ENCODE data around the gene DNM1.
A peak's percentile ranks its signal among the peaks of the same experiment; 100 is the strongest.
"Not testable (repeated sequence)": the region's sequence is repeated elsewhere in the genome, so short reads cannot be mapped to it uniquely, and the experiment has no call there.

DNM1 gene

GRCh38 chr9:128226412-128226801 is 23.2 kb downstream of the DNM1 start:
- DNase-seq: peak; percentile 13

- not testable (repeated sequence) for DNase-seq
Measured at GRCh38 chr9:128230897-128231296, 27.7 kb downstream of the DNM1 start.

GRCh38 chr9:128231638-128232527 is 28.7 kb downstream of the DNM1 start:
- no peak for DNase-seq

DNA sequence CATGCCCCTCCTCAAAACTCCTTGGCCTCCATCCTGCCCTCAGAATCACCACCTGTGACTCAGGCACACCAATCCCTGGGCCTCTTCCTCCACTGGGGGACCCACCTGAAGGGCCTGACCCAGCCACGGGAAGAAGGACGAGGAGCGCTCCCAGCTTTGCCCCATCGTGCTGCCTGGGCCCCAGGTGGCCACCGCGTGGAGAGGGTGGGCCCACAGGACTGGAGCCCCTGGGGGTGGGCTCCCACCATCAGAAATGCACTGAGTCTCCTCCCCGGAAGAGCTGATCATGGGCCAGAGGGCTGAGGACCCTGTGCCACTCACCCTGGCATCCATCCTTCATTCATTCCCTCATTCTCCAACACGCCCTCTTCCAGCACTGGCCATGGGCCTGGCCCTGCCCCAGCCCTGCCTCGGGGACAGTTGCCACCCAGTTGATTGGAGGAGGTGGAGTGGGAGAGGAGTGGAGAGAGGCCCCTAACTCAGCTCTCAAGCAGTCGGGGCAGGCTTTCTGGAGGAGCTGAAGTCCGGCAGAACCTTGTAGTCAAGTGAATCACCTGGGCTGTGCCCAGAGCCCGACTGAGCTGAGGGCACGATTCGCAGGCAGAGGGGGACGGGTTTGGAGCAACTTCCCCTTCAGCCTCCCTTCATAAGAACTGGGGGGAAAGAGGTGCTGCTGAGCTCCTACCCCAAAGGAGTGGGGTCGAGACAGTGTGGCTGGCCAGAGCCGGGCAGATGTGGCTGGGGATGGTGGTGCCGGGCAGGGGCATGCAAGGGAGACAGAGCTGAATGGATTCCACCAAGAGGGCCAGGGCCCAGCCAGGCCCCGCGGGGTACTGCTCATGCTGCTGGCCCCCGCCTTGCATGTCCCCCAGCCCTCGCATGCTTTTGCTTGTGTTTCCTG is 29.6 kb downstream of the DNM1 start:
- DNase-seq: no peak

GRCh38 chr9:128233817-128234406 is 30.7 kb downstream of the DNM1 start:
- DNase-seq: no peak

DNA sequence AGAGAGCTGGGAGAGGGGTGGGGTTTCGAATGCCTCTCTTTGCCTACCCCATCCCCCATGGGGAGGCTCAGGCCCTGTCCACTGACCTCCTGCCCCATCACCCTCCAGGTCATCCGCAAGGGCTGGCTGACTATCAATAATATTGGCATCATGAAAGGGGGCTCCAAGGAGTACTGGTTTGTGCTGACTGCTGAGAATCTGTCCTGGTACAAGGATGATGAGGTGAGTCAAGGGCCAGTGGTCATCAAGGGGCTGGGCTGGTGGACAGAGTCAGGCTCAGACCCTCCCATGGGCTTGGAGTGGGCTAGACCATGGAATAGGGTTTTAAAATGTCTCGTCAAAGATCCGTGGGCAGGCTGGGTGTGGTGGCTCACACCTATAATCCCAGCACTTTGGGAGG is 38.9 kb downstream of the DNM1 start:
- DNase-seq: no peak

DNA sequence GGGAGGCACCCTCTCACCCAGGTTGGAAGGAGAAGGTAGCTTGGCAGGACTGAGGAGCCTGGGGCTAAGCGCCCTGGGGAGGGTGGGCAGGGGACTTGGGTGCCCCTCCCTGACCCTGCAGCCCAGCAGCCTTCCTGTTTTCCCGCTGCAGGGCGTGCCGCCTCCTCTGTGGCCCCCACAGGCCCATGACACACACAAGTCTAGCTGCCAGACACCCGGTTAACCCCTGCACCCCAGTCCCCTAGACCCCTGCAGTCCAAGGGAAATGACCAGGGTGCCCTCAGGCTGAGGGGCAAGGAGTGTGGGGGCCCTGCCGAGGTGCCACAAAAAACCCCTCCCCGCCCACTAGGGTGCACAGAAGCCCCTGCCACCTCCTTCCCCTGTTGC is 39.6 kb downstream of the DNM1 start:
- DNase-seq: no peak

DNA sequence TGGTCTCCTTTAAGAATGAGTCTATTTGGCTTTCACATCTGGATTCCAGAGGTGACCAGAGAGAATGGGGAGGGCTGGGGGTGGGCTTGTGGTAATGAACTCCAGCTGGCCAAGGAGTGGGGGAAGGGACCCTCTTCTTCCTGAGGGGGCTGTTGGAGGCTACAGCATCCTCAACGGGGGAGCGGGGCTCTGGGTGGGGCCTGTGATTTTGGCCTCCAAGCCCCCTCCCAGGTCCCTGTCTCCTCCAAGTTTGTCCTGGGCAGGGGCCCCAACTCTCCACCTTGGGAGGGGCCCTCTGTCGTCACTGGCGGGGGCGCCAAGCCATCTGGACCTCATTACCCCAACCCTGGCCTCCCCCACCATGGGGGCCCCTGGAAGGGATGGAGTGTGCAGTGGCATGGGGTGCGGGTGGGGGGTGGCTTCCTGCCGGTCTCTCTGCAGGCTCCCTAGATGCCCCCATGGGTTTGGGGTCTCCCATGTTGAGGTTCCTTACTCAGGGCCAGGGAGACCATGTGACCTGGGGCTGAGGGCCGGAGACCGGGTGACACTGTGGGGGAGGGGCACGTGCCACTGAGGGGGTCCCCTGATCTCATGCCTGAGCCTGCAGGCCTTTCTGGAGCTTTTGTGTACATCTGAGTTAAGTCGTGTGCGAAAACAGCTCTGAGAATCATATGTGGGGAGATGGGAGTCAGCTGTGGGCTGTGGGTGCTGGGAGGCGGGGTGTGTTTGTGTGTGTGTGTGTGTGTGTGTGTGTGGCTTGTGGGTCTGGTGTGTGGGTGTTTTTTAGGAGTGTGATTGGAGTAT is 40.2 kb downstream of the DNM1 start:
- DNase-seq: no peak

- no peak for DNase-seq
Measured at GRCh38 chr9:128244091-128244836, 41.1 kb downstream of the DNM1 start.

DNA sequence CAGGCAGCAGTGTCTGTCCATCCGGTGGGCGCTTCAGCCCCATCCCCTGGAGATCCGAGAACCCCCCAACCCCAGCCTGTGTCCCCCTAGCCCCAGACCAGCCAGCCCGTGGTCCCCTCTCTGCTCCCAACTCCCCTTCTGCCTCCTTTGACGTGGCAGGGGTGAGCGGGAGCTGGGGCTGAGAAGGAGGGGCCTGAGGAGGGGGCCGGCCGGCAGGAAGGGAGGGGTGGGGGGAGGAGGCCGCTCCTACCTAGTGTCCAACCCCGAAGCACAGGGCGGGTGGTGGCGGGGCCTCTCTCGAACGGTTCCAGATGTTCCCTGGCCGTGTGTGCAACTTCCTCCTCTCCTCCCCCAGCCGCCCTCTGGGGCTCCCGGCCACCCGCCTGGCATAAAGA is 41.7 kb downstream of the DNM1 start:
- DNase-seq: peak; percentile 14

GRCh38 chr9:128245421-128246151 is 42.4 kb downstream of the DNM1 start:
- no peak for DNase-seq

- no peak for DNase-seq
Measured at GRCh38 chr9:128246471-128246870, 43.3 kb downstream of the DNM1 start.

GRCh38 chr9:128247226-128247803 is 44.1 kb downstream of the DNM1 start:
- no peak for DNase-seq

- no peak for DNase-seq
Measured at GRCh38 chr9:128249558-128249907, 46.4 kb downstream of the DNM1 start.

DNA sequence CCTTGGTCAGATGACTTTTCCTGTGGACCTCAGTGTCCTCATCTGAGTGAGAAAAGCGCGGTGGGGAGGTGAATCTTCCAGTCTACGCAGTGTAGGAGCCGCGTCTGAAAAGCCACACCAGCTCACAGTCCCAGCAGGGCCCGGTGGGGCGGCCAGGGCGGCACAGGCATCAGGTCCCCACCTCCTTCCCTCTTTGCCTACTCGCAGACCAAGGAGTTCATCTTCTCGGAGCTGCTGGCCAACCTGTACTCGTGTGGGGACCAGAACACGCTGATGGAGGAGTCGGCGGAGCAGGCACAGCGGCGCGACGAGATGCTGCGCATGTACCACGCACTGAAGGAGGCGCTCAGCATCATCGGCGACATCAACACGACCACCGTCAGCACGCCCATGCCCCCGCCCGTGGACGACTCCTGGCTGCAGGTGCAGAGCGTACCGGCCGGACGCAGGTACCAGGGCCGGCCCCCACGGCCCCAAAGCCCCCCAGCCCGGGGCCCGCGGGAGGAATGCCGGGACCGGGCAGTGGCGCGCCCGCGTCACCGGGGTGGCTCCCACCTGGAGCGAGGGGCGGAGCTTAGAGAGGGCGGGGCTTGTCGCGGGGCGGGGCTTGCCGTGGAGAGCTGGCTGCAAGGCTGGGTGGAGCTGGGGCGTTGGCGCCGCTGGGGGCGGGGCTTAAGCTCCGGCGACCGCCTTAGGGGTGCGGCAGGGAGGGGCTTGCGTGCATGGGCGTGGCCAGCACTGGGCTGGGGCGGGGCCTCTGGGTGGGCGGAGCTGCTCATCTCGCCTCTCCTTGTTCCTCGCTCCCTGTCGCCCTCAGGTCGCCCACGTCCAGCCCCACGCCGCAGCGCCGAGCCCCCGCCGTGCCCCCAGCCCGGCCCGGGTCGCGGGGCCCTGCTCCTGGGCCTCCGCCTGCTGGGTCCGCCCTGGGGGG is 47.0 kb downstream of the DNM1 start:
- DNase-seq: peak; percentile 93

DNA sequence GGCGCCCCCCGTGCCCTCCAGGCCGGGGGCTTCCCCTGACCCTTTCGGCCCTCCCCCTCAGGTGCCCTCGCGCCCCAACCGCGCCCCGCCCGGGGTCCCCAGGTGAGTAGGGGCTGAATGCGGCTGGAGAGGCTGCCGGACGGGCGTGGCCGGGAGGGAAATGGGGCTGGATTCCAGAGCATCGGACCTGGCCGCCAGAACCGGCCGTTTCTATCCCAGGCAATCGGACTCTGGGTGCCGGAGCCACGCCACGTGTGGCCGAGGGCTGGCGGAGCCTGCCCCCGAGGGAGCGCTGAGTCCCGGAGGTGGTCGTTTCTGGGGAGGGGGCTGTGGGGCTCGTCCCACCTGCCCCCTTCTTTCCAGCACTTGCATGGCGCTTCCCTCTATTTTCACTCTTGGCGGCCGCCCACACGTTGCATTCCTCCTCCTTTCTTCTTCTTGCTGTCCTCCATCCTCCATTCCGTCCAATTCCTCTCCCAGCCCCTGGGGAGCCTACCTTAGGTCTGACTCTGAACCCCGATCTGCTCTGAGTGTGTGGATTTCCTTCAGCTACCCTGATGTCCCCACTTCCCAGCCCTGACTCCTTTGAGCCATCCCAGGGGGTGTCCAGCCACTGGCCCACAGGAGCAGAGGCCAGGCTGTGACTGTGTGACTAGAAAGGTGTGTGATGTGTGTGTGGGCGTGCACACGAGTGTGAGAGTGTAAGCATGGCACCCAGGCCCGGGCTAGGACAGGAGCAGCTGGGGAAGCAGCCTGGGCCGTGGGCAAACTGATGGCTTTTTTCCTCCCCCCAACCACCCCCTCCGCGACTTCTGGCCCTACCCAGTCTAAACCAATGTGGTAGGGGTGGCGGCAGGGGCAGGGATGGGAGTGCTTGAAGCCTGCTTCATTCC is 47.9 kb downstream of the DNM1 start:
- no peak for DNase-seq

GRCh38 chr9:128251732-128252100 is 48.5 kb downstream of the DNM1 start:
- no peak for DNase-seq

GRCh38 chr9:128252317-128253139 is 49.3 kb downstream of the DNM1 start:
- no peak for DNase-seq

Data from CD4-positive, alpha-beta T cell treated with Interferon gamma for 1 hour (primary cell).